Astrocyte of the cerebellum (primary cell): ENCODE data around the gene NCOA1.

ENCODE experiments used
- DNase-seq: peaks from one replicate; pipeline ENCODE4 v3.0.0-alpha.2; 2011; ENCODE audit warnings: low read depth
- H3K4me3 ChIP-seq: 2 replicates; pipeline ENCODE4 v1.5.1; 2011; ENCODE audit warnings: mild to moderate bottlenecking, low read depth, low read length, moderate library complexity
- in situ Hi-C: cut with HindIII; loops from 2 replicates; pipeline ENCODE4 v1.10.0; 2017; ENCODE audit warnings: low sequenced_read_pairs
- TF ChIP-seq, protein P1 (sequence below): IDR thresholded peaks from 2 replicates; pipeline ENCODE4 v1.5.1; 2012; ENCODE audit warnings: low read length, low read depth, moderate library complexity, mild to moderate bottlenecking; ENCODE audit errors: missing control alignments

NCOA1 gene

DNA sequence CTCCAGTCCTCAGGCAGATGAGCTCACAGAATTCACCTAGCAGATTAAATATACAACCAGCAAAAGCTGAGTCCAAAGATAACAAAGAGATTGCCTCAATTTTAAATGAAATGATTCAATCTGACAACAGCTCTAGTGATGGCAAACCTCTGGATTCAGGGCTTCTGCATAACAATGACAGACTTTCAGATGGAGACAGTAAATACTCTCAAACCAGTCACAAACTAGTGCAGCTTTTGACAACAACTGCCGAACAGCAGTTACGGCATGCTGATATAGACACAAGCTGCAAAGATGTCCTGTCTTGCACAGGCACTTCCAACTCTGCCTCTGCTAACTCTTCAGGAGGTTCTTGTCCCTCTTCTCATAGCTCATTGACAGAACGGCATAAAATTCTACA, 216.1 kb downstream of the NCOA1 start:
- in situ Hi-C loops = no loop called here
- TF ChIP-seq, protein P1, sequence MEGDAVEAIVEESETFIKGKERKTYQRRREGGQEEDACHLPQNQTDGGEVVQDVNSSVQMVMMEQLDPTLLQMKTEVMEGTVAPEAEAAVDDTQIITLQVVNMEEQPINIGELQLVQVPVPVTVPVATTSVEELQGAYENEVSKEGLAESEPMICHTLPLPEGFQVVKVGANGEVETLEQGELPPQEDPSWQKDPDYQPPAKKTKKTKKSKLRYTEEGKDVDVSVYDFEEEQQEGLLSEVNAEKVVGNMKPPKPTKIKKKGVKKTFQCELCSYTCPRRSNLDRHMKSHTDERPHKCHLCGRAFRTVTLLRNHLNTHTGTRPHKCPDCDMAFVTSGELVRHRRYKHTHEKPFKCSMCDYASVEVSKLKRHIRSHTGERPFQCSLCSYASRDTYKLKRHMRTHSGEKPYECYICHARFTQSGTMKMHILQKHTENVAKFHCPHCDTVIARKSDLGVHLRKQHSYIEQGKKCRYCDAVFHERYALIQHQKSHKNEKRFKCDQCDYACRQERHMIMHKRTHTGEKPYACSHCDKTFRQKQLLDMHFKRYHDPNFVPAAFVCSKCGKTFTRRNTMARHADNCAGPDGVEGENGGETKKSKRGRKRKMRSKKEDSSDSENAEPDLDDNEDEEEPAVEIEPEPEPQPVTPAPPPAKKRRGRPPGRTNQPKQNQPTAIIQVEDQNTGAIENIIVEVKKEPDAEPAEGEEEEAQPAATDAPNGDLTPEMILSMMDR = no peak
- DNase-seq = no peak
- H3K4me3 ChIP-seq = no peak overlapping the region

DNA sequence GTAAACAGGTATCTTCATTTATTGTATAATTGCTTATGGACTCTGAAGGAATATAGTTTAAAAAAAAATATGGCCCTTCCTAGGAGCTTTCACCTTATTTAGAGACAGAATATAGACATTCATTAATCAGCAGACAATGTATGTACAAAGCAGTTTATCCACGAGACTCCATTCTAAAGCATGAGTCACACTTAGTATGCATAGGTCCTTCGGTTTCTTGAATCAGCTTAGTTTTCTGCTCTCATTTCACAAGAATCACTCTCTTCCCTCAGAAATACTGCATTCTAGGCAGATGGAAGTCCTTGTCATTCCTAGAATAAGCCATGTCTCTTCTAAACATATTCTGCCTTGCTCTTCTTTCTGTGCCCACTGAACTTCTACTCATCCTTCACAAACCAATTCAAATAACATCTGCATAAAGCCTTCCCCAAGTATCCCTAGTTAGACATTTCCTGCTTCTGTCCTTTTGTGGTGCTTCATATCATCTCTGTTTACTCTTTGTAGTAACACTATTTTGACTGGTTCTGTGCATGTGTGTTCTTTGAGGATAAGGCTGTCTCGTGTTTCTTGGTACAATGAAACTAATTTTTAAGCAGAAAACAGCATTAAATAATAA, 217.6 kb downstream of the NCOA1 start:
- TF ChIP-seq, protein P1 = no peak
- no peak for DNase-seq
- H3K4me3 ChIP-seq = no peak overlapping the region
- in situ Hi-C loops = no loop called here

DNA sequence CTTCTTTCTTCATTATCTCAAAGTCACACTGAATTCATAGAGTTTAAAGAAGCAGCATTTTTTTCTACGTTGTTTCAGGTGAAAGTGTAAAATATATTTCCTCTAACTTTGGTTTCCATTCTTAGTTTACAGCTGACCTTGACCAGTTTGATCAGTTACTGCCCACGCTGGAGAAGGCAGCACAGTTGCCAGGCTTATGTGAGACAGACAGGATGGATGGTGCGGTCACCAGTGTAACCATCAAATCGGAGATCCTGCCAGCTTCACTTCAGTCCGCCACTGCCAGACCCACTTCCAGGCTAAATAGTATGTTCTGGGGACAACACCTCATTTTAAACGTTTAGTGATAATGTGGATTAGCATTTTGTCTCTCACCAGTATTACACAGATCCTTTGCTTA, 219.8 kb downstream of the NCOA1 start:
- TF ChIP-seq, protein P1 = no peak
- H3K4me3 ChIP-seq = no peak overlapping the region
- in situ Hi-C loops = no loop called here
- no peak for DNase-seq

DNA sequence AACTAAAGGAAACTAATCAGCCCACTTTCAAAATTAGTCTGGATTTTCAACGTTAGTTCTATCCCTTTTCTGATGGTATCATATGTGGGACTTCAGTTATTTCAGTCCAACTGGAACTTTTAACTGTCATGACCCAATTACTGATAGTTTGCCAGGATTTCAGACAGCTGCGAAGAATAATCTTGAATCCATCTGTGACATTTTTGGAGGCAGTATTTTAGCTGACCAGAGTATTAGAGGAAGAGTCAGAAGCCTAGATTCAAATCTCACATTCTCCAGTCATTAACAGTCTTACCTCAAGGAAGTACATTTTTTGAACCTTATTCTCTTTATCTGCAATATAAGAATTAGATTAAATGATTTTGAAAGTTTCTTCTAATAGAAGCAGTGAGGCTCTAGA, 220.8 kb downstream of the NCOA1 start:
- TF ChIP-seq, protein P1 = no peak
- H3K4me3 ChIP-seq = no peak overlapping the region
- no peak for DNase-seq
- in situ Hi-C loops = no loop called here

DNA sequence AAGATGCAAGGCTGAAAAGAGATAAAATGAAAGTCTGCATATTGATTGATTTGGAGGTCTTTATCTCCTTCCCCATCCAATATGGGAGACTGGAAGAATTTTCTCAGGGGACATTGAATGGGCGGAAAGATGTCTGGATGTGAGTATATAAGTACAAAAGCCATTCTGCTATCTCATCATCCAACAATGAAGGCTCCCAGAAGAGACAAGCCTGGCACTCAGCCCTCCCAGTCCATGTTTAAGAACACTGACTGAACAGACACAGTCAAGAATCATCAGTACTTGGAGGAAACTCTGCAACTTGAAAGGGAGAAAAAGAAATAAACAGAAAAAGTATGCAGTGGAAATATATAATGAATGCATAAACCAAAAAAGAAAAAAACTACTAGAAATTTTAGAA, 221.2 kb downstream of the NCOA1 start:
- TF ChIP-seq, protein P1 = no peak
- in situ Hi-C loops = no loop called here
- H3K4me3 ChIP-seq = no peak overlapping the region
- no peak for DNase-seq

DNA sequence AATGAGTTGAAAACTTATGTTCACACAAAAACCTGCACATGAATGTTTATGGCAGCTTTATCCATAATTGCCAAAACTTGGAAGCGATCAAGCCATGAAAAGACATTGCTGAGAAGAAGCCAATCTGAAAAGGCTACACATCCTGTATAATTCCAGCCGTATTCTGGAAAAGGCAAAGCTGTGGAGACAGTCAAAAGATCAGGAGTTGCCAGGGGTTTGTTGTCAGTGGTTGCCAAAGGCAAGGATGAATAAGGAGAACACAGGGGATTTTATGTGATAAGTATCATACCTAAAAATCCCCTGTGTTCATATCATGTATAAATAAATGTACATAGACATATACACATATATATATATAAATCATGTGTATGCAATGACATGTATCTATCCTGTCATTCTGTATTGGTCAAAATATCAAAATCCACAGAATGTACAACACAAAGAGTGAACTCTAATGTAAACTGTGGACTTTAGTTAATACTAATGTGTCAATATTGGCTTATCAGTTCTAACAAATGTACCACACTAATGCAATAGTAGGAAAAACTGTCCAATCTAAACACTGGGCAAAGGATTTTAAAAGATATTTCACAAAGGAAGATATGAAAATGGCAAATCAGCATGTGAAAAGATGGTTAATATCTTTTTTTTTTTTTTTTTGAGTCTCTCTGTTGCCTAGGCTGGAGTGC, 226.4 kb downstream of the NCOA1 start:
- TF ChIP-seq, protein P1 = no peak
- in situ Hi-C loops = no loop called here

DNA sequence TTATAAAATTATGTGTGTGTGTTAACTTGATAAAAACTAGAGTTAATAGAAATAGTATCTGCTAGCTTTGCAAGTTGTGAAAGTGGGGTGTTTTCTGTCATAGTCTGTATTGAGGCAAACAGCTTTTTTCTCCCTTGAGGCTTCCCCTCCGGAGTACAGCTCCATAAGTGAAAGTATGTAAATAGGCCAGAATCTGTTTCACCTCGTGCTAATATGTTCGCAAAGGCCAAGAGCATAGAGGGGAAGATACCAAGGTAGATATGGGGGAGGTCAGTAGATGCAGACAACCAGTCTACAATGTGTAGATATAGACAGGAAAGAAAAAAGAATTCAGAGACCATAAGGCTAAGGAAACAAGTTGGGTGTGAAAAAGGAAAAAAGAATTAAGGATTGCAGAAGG, 229.3 kb downstream of the NCOA1 start:
- TF ChIP-seq, protein P1 = no peak
- H3K4me3 ChIP-seq = no peak overlapping the region
- DNase-seq = no peak
- in situ Hi-C loops = no loop called here

More for the DNA sequence above, 226.4 kb downstream of the NCOA1 start:
- no peak for DNase-seq
- no peak overlapping the region for H3K4me3 ChIP-seq
